Muscle layer of duodenum (tissue), 2 donors: ENCODE data around the gene MEF2D.

Source experiments
- H3K27ac ChIP-seq: one replicate; pipeline ENCODE4 v1.7.0; 2013; ENCODE audit warnings: mild to moderate bottlenecking, low read length
- H3K27me3 ChIP-seq: one replicate; pipeline ENCODE4 v1.7.0; 2013; ENCODE audit warnings: low read depth, mild to moderate bottlenecking, control low read depth, low read length
- H3K36me3 ChIP-seq, 2 donors: one replicate each; pipeline ENCODE4 v1.7.0; 2013; ENCODE audit warnings: low read length in 2 of 2, control low read depth in 1 of 2, mild to moderate bottlenecking in 1 of 2; ENCODE audit not compliant: insufficient read depth in 2 of 2, control insufficient read depth in 1 of 2
- H3K4me1 ChIP-seq, 2 donors: one replicate each; pipeline ENCODE4 v1.7.0; 2013; ENCODE audit warnings: low read length in 2 of 2, mild to moderate bottlenecking in 2 of 2, control low read depth in 1 of 2, moderate library complexity in 1 of 2; ENCODE audit not compliant: insufficient read depth in 2 of 2, control insufficient read depth in 1 of 2
- H3K4me3 ChIP-seq, 2 donors: one replicate each; pipeline ENCODE4 v1.7.0; 2013; ENCODE audit warnings: low read length in 2 of 2, low read depth in 1 of 2, mild to moderate bottlenecking in 1 of 2
- H3K9me3 ChIP-seq, 2 donors: one replicate each; pipeline ENCODE4 v1.7.0; 2013; ENCODE audit warnings: low read length in 2 of 2, control low read depth in 1 of 2, mild to moderate bottlenecking in 1 of 2; ENCODE audit not compliant: control insufficient read depth in 1 of 2
- donor health status: healthy.

Gene MEF2D

GRCh38 chr1:156523801-156524480, 23.4 kb upstream of the MEF2D start:
- H3K4me3 ChIP-seq: no peak overlapping the region
- H3K4me1 ChIP-seq: peaks cover 0 to 10% of the 10 kb centered on the region in 2 donors
- no peak overlapping the region for H3K27ac ChIP-seq
- H3K9me3 ChIP-seq: no peaks in the 10 kb centered on the region
- no peaks in the 10 kb centered on the region for H3K36me3 ChIP-seq
- no peaks in the 10 kb centered on the region for H3K27me3 ChIP-seq

- H3K27me3 ChIP-seq: no peaks in the 10 kb centered on the region
- H3K9me3 ChIP-seq: no peaks in the 10 kb centered on the region
- no peak overlapping the region for H3K4me3 ChIP-seq
- peaks cover 0 to 10% of the 10 kb centered on the region in 2 donors for H3K4me1 ChIP-seq
- no peaks in the 10 kb centered on the region for H3K36me3 ChIP-seq
- H3K27ac ChIP-seq: no peak overlapping the region
Measured at GRCh38 chr1:156522443-156522970, 21.9 kb upstream of the MEF2D start.

- H3K27me3 ChIP-seq: no peaks in the 10 kb centered on the region
- no peak overlapping the region for H3K27ac ChIP-seq
- no peaks in the 10 kb centered on the region for H3K9me3 ChIP-seq
- no peak overlapping the region for H3K4me3 ChIP-seq
- no peaks in the 10 kb centered on the region for H3K36me3 ChIP-seq
- H3K4me1 ChIP-seq: no peaks in the 10 kb centered on the region
Measured at GRCh38 chr1:156517748-156518147, 17.2 kb upstream of the MEF2D start.

GRCh38 chr1:156516821-156517220, 16.2 kb upstream of the MEF2D start:
- Histone ChIP-seq H3K4me1 (no peaks in the 10 kb centered on the region), H3K27ac (no peak overlapping the region), H3K4me3 (no peak overlapping the region), H3K9me3 (no peaks in the 10 kb centered on the region), H3K36me3 (no peaks in the 10 kb centered on the region), H3K27me3 (no peaks in the 10 kb centered on the region)

DNA sequence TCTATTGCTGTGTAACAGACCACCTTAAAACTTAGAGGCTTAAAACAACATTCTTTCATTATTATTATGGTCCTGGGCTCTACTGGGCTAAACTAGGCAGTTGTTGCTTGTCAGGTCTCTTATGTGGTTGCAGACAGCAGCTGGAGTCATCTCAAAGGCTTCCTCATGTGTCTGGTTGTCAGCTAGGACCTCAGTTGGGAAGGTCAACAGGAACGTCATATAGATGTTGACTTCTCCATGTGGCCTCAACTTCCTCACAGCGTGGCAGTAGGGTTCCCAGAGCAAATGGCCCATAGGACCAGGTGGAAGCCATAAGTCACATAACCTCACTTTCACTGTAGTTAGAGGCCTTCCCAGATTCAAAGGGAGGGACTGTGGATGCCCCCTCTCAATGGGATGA, 15.4 kb upstream of the MEF2D start:
- Histone ChIP-seq H3K36me3 (no peaks in the 10 kb centered on the region), H3K9me3 (no peaks in the 10 kb centered on the region), H3K4me3 (no peak overlapping the region)

GRCh38 chr1:156513185-156513584, 12.6 kb upstream of the MEF2D start:
- H3K36me3 ChIP-seq: no peaks in the 10 kb centered on the region
- H3K27me3 ChIP-seq: no peaks in the 10 kb centered on the region
- no peak overlapping the region for H3K4me3 ChIP-seq
- peaks cover 10 to 29% of the 10 kb centered on the region in 2 donors for H3K4me1 ChIP-seq
- H3K9me3 ChIP-seq: no peaks in the 10 kb centered on the region
- no peak overlapping the region for H3K27ac ChIP-seq

More for the DNA sequence above, 15.4 kb upstream of the MEF2D start:
- Histone ChIP-seq H3K27me3 (no peaks in the 10 kb centered on the region), H3K27ac (no peak overlapping the region), H3K4me1 (peaks cover 0 to 1% of the 10 kb centered on the region in 2 donors)

DNA sequence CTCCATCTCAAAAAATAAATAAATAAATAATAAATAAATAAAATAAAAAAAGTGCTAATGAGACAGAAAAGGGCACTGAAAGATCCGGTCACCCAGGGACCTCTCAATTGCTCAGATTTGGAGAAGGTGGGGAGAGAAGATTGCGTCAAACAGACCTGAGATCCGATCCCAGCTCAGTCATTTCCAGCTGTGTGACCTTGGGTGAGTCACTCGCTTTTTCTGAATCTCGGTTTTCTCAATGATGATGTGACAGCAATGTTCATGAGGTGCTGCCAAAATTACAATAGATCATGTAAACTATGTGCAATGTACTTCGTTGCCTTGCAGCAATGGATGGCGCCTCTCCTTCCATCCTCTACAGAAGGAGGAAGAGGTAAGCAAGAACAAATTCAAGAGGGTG, 11.1 kb upstream of the MEF2D start:
- Histone ChIP-seq H3K4me3 (no peak overlapping the region), H3K36me3 (no peaks in the 10 kb centered on the region), H3K27me3 (no peaks in the 10 kb centered on the region), H3K27ac (no peak overlapping the region), H3K9me3 (no peaks in the 10 kb centered on the region), H3K4me1 (peaks cover 14 to 36% of the 10 kb centered on the region in 2 donors)

GRCh38 chr1:156510709-156511108, 10.1 kb upstream of the MEF2D start:
- Histone ChIP-seq H3K9me3 (no peaks in the 10 kb centered on the region), H3K4me3 (no peak overlapping the region), H3K27me3 (no peaks in the 10 kb centered on the region), H3K4me1 (peaks cover 17 to 36% of the 10 kb centered on the region in 2 donors), H3K36me3 (no peaks in the 10 kb centered on the region), H3K27ac (peak overlapping the region; percentile 92)

DNA sequence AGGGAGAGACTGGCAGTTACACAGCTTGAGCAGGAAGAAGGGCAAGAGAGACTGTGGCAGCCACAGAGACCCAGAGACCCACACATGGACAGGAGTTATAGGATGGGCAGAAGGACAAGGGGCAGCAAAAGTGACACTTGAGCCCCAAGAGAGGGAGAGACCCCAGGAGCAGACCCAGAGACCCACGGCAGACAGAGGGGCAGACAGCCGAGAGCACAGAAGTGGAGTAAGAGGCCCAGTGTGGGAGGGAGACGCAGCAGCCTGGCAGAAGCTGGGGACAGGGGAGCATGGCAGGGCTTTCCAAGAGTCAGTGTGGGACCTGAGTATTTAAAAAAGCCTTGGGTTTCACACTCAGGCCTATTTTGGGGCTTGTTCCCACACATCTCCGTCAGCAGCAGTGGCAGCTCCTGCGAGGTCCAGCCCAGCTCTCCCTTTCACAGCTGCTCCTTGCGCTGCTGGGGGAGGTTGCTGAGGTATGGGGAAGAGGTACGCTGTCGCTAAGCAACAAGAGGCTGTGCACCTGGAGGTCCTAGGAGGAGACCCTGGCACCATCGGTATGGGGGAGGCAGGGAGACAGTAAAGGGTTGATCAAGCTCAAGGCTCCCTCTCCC, 9.0 kb upstream of the MEF2D start:
- Histone ChIP-seq H3K4me1 (peaks cover 20 to 38% of the 10 kb centered on the region in 2 donors), H3K36me3 (no peaks in the 10 kb centered on the region), H3K9me3 (no peaks in the 10 kb centered on the region), H3K27ac (peak overlapping the region; percentile 92), H3K4me3 (peak overlapping the region in 1 of 2 donors; percentile 47), H3K27me3 (no peaks in the 10 kb centered on the region)

- no peaks in the 10 kb centered on the region for H3K27me3 ChIP-seq
- H3K4me1 ChIP-seq: peaks cover 26 to 44% of the 10 kb centered on the region in 2 donors
- peak overlapping the region in 1 of 2 donors; percentile 47 for H3K4me3 ChIP-seq
- no peaks in the 10 kb centered on the region for H3K36me3 ChIP-seq
- H3K9me3 ChIP-seq: no peaks in the 10 kb centered on the region
- H3K27ac ChIP-seq: peak overlapping the region; percentile 92
Measured at GRCh38 chr1:156508955-156509234, 8.3 kb upstream of the MEF2D start.

- Histone ChIP-seq H3K27me3 (no peaks in the 10 kb centered on the region), H3K27ac (peak overlapping the region; percentile 92), H3K9me3 (no peaks in the 10 kb centered on the region), H3K36me3 (peaks cover 0 to 3% of the 10 kb centered on the region in 2 donors), H3K4me3 (peak overlapping the region; percentile 1 to 47), H3K4me1 (peaks cover 31 to 50% of the 10 kb centered on the region in 2 donors)
Measured at GRCh38 chr1:156508205-156508954, 7.8 kb upstream of the MEF2D start.
